Caco-2 (cell line): ENCODE measurements around the gene PGLYRP4. TPM values are rescaled to one million over a fixed set of nuclear protein-coding genes. Genes with fewer than 3 reads are reported as not detected.

ENCODE experiments used
- BruUV-seq: library from RNA; stranded (reverse); fragments of 400-500 nt; replicated peaks from 2 replicates; lab custom pipeline; 2021; lab: Mats Ljungman, UMichigan
- CTCF ChIA-PET: fragments of 300-600 bp; sonication (Branson Sonifier 250); formaldehyde crosslinking; loops from one replicate; lab custom pipeline; 2022; ENCODE audit warnings: antibody characterized with exemption; lab: Charles Lee
- POLR2A ChIA-PET: fragments of 300-600 bp; sonication (Branson Sonifier 250); formaldehyde crosslinking; loops from one replicate; lab custom pipeline; 2022; ENCODE audit warnings: antibody characterized with exemption; lab: Charles Lee
- DNase-seq, 2 experiments: peaks; one replicate each; pipeline versions ENCODE4 v3.0.0 to v3.0.0-alpha.2; 2020 to 2022
- H3K27me3 ChIP-seq: replicated peaks from 2 replicates; pipeline ENCODE4 v1.6.0; 2011; ENCODE audit warnings: low read length; ENCODE audit not compliant: control insufficient read depth, insufficient read depth
- H3K36me3 ChIP-seq: 2 replicates; pipeline ENCODE4 v1.5.1; 2011; ENCODE audit warnings: low read length; ENCODE audit not compliant: control insufficient read depth, insufficient read depth
- H3K4me1 ChIP-seq: fragments of 250-450 bp; sonication (Bioruptor Pico); 2 replicates; pipeline ENCODE4 v1.5.1; 2020; ENCODE audit warnings: mild to moderate bottlenecking
- H3K4me3 ChIP-seq: 2 replicates; pipeline ENCODE4 v1.5.1; 2011; ENCODE audit warnings: low read depth, mild to moderate bottlenecking, control low read depth, low read length
- H3K9me3 ChIP-seq: fragments of 250-450 bp; sonication (Bioruptor Pico); 2 replicates; pipeline ENCODE4 v1.5.1; 2020; ENCODE audit warnings: mild to moderate bottlenecking, moderate library complexity
- H3K27ac Mint-ChIP-seq: one replicate; pipeline ENCODE4 v1.8.0; 2022; ENCODE audit warnings: mixed read lengths; ENCODE audit not compliant: unreplicated experiment
- H3K27me3 Mint-ChIP-seq: one replicate; pipeline ENCODE4 v1.8.0; 2022; ENCODE audit warnings: mixed read lengths; ENCODE audit not compliant: insufficient read depth, unreplicated experiment
- H3K36me3 Mint-ChIP-seq: one replicate; pipeline ENCODE4 v1.8.0; 2022; ENCODE audit warnings: mild to moderate bottlenecking, mixed read lengths; ENCODE audit not compliant: insufficient read depth, unreplicated experiment
- H3K4me1 Mint-ChIP-seq: one replicate; pipeline ENCODE4 v1.8.0; 2022; ENCODE audit warnings: low read depth, mixed read lengths; ENCODE audit not compliant: unreplicated experiment
- H3K4me3 Mint-ChIP-seq: one replicate; pipeline ENCODE4 v1.8.0; 2022; ENCODE audit warnings: mild to moderate bottlenecking, moderate library complexity, mixed read lengths; ENCODE audit not compliant: unreplicated experiment
- H3K9me3 Mint-ChIP-seq: one replicate; pipeline ENCODE4 v1.8.0; 2022; ENCODE audit warnings: mixed read lengths; ENCODE audit not compliant: unreplicated experiment
- intact Hi-C: fragments of 100-400 bp; cut with micrococcal nuclease; formaldehyde crosslinking; loops from one replicate; pipeline ENCODE4 v1.10.0; 2022; ENCODE audit not compliant: unreplicated experiment
- total RNA-seq: library from RNA; stranded (reverse); gene quantifications from 2 replicates; pipeline ENCODE4 v1.2.3, GENCODE V29; 2022
- TF ChIP-seq, protein P1 (sequence below), 2 experiments: fragments of 200-600 bp in 1 of 2; IDR thresholded peaks; 1 replicate in 1 of 2; 2 replicates in 1 of 2; pipeline versions ENCODE4 v1.5.1 to v1.8.0; 2011 to 2022; ENCODE audit warnings: antibody characterized with exemption in 1 of 2, control low read depth in 1 of 2, inconsistent platforms in 1 of 2, low read depth in 1 of 2, low read length in 1 of 2, mild to moderate bottlenecking in 1 of 2, moderate library complexity in 1 of 2; ENCODE audit not compliant: insufficient read depth in 1 of 2, severe bottlenecking in 1 of 2, unreplicated experiment in 1 of 2

Gene PGLYRP4
- total RNA-seq, 1 experiment from 2014 or later, result not detected

DNA sequence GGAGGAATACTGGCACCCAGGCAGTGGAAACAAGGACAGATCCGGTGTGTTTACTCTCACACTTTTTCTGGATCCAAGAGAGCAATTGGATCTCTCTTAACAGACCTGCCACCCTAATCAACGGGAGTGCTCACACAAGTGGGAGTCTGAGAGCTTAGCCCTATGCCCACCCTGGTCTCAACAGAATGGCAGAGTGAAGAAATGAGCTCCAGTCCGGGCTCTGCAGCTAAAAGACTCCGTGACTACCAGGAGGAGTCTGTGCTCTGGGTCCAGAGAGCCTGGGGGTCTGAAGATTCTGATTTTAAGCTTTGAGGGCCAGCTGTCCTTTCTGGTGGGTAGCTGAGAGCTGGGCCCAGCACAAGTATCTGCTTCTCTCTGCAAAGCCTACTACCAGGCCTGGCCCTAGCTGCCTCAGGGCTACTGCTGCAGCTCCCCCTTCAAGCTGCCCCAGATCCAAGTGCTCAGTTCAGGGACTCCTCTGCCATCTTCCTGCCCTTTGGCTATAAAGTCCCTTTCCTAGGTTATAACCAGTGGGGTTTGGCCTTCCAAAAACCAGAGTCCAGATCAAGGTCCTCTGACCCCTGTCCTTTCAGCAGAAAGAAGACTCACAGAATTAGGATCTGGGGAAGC lies 13.0 kb upstream of the PGLYRP4 start:
- H3K4me3 ChIP-seq, result no peak overlapping the region
- no peaks in the 10 kb centered on the region for H3K36me3 ChIP-seq
- no peaks in the 10 kb centered on the region for H3K9me3 ChIP-seq
- DNase-seq, result no peak
- ChIA-PET CTCF (interaction anchor here (0.6 to 1.2 kb wide), 2 partner anchors 9 to 47 kb away, joined by 3 to 4 read pairs; no protein-coding TSS in a partner anchor), POLR2A (no interaction called here)
- Mint-ChIP-seq H3K4me1 (peaks cover 6% of the 10 kb centered on the region), H3K9me3 (no peaks in the 10 kb centered on the region), H3K4me3 (no peak overlapping the region), H3K27me3 (peaks cover 5% of the 10 kb centered on the region), H3K36me3 (no peaks in the 10 kb centered on the region), H3K27ac (no peak overlapping the region)
- TF ChIP-seq, protein P1, sequence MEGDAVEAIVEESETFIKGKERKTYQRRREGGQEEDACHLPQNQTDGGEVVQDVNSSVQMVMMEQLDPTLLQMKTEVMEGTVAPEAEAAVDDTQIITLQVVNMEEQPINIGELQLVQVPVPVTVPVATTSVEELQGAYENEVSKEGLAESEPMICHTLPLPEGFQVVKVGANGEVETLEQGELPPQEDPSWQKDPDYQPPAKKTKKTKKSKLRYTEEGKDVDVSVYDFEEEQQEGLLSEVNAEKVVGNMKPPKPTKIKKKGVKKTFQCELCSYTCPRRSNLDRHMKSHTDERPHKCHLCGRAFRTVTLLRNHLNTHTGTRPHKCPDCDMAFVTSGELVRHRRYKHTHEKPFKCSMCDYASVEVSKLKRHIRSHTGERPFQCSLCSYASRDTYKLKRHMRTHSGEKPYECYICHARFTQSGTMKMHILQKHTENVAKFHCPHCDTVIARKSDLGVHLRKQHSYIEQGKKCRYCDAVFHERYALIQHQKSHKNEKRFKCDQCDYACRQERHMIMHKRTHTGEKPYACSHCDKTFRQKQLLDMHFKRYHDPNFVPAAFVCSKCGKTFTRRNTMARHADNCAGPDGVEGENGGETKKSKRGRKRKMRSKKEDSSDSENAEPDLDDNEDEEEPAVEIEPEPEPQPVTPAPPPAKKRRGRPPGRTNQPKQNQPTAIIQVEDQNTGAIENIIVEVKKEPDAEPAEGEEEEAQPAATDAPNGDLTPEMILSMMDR (IDR thresholded peaks at IDR 0.05; ENCODE audit: insufficient read depth in 1 of 2, low read depth in 1 of 2, low read length in 1 of 2, severe bottlenecking in 1 of 2, unreplicated experiment in 1 of 2), result no peak
- no TSS peak for BruUV-seq
- no peaks in the 10 kb centered on the region for H3K27me3 ChIP-seq
- intact Hi-C loops, result no loop called here
- peaks cover 28% of the 10 kb centered on the region for H3K4me1 ChIP-seq

DNA sequence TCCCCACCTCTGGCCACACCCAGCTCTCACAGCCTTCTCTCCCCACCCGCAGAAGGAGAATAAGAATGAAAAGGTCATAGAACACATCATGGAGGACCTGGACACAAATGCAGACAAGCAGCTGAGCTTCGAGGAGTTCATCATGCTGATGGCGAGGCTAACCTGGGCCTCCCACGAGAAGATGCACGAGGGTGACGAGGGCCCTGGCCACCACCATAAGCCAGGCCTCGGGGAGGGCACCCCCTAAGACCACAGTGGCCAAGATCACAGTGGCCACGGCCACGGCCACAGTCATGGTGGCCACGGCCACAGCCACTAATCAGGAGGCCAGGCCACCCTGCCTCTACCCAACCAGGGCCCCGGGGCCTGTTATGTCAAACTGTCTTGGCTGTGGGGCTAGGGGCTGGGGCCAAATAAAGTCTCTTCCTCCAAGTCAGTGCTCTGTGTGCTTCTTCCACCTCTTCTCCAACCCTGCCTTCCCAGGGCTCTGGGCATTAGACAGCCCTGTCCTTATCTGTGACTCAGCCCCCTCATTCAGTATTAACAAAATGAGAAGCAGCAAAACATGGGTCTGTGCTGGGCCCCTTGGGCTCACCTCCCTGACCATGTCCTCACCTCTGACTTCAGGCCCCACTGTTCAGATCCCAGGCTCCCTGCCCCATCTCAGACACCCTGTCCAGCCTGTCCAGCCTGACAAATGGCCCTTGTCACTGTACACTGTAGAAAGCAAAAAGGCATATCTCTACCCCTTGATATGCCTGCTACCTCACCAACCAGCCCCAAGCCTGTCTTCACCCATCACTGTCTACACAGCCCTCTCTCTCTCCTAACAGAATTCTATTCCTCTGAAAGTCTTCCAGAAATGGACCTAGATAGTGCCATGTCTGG lies 12.2 kb upstream of the PGLYRP4 start:
- intact Hi-C loops, result no loop called here
- H3K9me3 Mint-ChIP-seq, result no peaks in the 10 kb centered on the region
- Histone ChIP-seq H3K9me3 (no peaks in the 10 kb centered on the region), H3K4me1 (peaks cover 28% of the 10 kb centered on the region), H3K36me3 (no peaks in the 10 kb centered on the region), H3K4me3 (no peak overlapping the region), H3K27me3 (no peaks in the 10 kb centered on the region)
- POLR2A ChIA-PET, result no interaction called here
- H3K27ac Mint-ChIP-seq, result no peak overlapping the region
- DNase-seq, result no peak
- H3K27me3 Mint-ChIP-seq, result peaks cover 10% of the 10 kb centered on the region
- H3K4me1 Mint-ChIP-seq, result peaks cover 6% of the 10 kb centered on the region
- TF ChIP-seq, protein P1 (IDR thresholded peaks at IDR 0.05; ENCODE audit: insufficient read depth in 1 of 2, low read depth in 1 of 2, low read length in 1 of 2, severe bottlenecking in 1 of 2, unreplicated experiment in 1 of 2), result no peak
- no peaks in the 10 kb centered on the region for H3K36me3 Mint-ChIP-seq
- no peak overlapping the region for H3K4me3 Mint-ChIP-seq
- no TSS peak for BruUV-seq
- CTCF ChIA-PET, result interaction anchor here (0.6 kb wide), 1 partner anchor 48 kb away, joined by 3 read pairs; no protein-coding TSS in a partner anchor

DNA sequence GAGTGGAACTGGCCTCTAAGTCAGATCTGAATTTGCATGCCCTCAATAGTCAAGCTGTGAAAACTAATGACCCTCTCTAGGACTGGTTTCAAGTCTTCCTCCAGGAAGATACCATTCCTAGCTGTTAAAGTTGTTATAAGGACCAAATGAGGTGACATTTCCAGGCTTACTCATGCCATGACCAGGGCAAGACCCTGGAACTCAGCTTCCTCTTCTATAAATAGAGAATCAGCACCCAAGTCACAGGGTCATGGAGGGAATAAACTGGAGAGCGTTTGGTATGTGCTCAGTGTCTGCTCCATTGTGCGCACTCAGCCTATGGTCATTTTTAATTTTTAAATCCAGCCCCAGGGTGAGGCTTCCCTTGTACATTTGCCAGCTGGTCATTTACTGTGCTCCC lies 11.5 kb upstream of the PGLYRP4 start:
- POLR2A ChIA-PET, result no interaction called here
- Mint-ChIP-seq H3K27me3 (peaks cover 10% of the 10 kb centered on the region), H3K27ac (no peak overlapping the region), H3K36me3 (no peaks in the 10 kb centered on the region), H3K9me3 (no peaks in the 10 kb centered on the region), H3K4me1 (peaks cover 6% of the 10 kb centered on the region), H3K4me3 (no peak overlapping the region)
- TF ChIP-seq, protein P1 (IDR thresholded peaks at IDR 0.05; ENCODE audit: insufficient read depth in 1 of 2, low read depth in 1 of 2, low read length in 1 of 2, severe bottlenecking in 1 of 2, unreplicated experiment in 1 of 2), result no peak
- peaks cover 23% of the 10 kb centered on the region for H3K4me1 ChIP-seq
- no peaks in the 10 kb centered on the region for H3K27me3 ChIP-seq
- no peak overlapping the region for H3K4me3 ChIP-seq
- intact Hi-C loops, result no loop called here
- CTCF ChIA-PET, result interaction anchor here (0.6 to 0.7 kb wide), 2 partner anchors 16 to 860 kb away, joined by 4 to 7 read pairs; no protein-coding TSS in a partner anchor
- no peaks in the 10 kb centered on the region for H3K9me3 ChIP-seq
- H3K36me3 ChIP-seq, result no peaks in the 10 kb centered on the region
- BruUV-seq, result no TSS peak
- no peak for DNase-seq
